PC-3 (cell line): ENCODE data around the gene VSIG10. TPM values are rescaled to one million over a fixed set of nuclear protein-coding genes. Genes with fewer than 3 reads are reported as not detected.
"Not testable (repeated sequence)": the region's sequence is repeated elsewhere in the genome, so short reads cannot be mapped to it uniquely, and the experiment has no call there.

Experiments used
- ATAC-seq: fragments of 200-7000 bp; cut with Tn5 transposase; 2 replicates; pipeline ENCODE4 v1.9.1; 2020; ENCODE audit warnings: mild to moderate bottlenecking, moderate library complexity
- BruUV-seq: library from RNA; stranded (reverse); fragments of 400-500 nt; replicated peaks from 2 replicates; lab custom pipeline; 2021; lab: Mats Ljungman, UMichigan
- CTCF ChIA-PET: fragments of 300-600 bp; sonication (Branson Sonifier 250); formaldehyde crosslinking; loops from one replicate; lab custom pipeline; 2022; ENCODE audit warnings: antibody characterized with exemption; lab: Charles Lee
- POLR2A ChIA-PET: fragments of 300-600 bp; sonication (Branson Sonifier 250); formaldehyde crosslinking; loops from one replicate; lab custom pipeline; 2022; ENCODE audit warnings: antibody characterized with exemption; ENCODE audit not compliant: unreplicated experiment; lab: Charles Lee
- DNase-seq: peaks from one replicate; pipeline ENCODE4 v3.0.0-alpha.2; 2015
- H2AFZ ChIP-seq: fragments of 300-600 bp; sonication (generic); 2 replicates; pipeline ENCODE4 v1.6.0; 2016; ENCODE audit warnings: antibody characterized with exemption, low read length
- H3F3A ChIP-seq: fragments of 300-600 bp; sonication (generic); one replicate; pipeline ENCODE4 v1.6.0; 2017; ENCODE audit warnings: antibody characterized with exemption, low read length, control low read depth, mild to moderate bottlenecking; ENCODE audit not compliant: unreplicated experiment
- H3K27ac ChIP-seq: fragments of 300-600 bp; sonication (generic); 2 replicates; pipeline ENCODE4 v1.5.1; 2016; ENCODE audit warnings: mild to moderate bottlenecking, low read length
- H3K27me3 ChIP-seq: fragments of 300-600 bp; sonication (generic); 2 replicates; pipeline ENCODE4 v1.6.1; 2016; ENCODE audit warnings: low read length, mixed read lengths
- H3K36me3 ChIP-seq: fragments of 300-600 bp; sonication (generic); 2 replicates; pipeline ENCODE4 v1.6.1; 2016; ENCODE audit warnings: low read depth, mixed run types, low read length, mixed read lengths
- H3K4me1 ChIP-seq: fragments of 300-600 bp; sonication (generic); 2 replicates; pipeline ENCODE4 v1.5.1; 2016; ENCODE audit warnings: low read length; ENCODE audit not compliant: insufficient read depth
- H3K4me2 ChIP-seq: fragments of 300-600 bp; sonication (generic); 2 replicates; pipeline ENCODE4 v1.6.0; 2016; ENCODE audit warnings: low read length
- H3K4me3 ChIP-seq: fragments of 300-600 bp; sonication (generic); 2 replicates; pipeline ENCODE4 v1.5.1; 2016; ENCODE audit warnings: mild to moderate bottlenecking, low read length, mixed read lengths
- H3K79me2 ChIP-seq: fragments of 300-600 bp; sonication (generic); 2 replicates; pipeline ENCODE4 v1.6.1; 2017; ENCODE audit warnings: low read length, mixed read lengths
- H3K9ac ChIP-seq: fragments of 300-600 bp; sonication (generic); 2 replicates; pipeline ENCODE4 v1.6.0; 2016; ENCODE audit warnings: mild to moderate bottlenecking, low read length
- H3K9me2 ChIP-seq: fragments of 300-600 bp; sonication (generic); replicated peaks from 2 replicates; pipeline ENCODE4 v1.6.1; 2016; ENCODE audit warnings: mixed run types, low read length, mixed read lengths
- H3K9me3 ChIP-seq: fragments of 300-600 bp; sonication (generic); 2 replicates; pipeline ENCODE4 v1.6.1; 2016; ENCODE audit warnings: low read length, mixed read lengths
- H4K20me1 ChIP-seq: fragments of 300-600 bp; sonication (generic); 2 replicates; pipeline ENCODE4 v1.6.1; 2016; ENCODE audit warnings: low read length, mixed read lengths
- CTCF ChIP-seq: fragments of 300-600 bp; sonication (generic); conservative IDR thresholded peaks from 2 replicates; pipeline ENCODE4 v1.5.1; 2017; ENCODE audit warnings: antibody characterized with exemption, low read depth, mild to moderate bottlenecking, low read length
- EZH2 ChIP-seq: fragments of 300-600 bp; sonication (generic); IDR thresholded peaks from one replicate; pipeline ENCODE4 v1.6.1; 2017; ENCODE audit warnings: antibody characterized with exemption, mild to moderate bottlenecking, low read length; ENCODE audit not compliant: unreplicated experiment
- EZH2phosphoT487 ChIP-seq: fragments of 300-600 bp; sonication (generic); IDR thresholded peaks from 2 replicates; pipeline ENCODE4 v1.6.1; 2018; ENCODE audit warnings: mild to moderate bottlenecking, antibody characterized with exemption, low read length, borderline replicate concordance
- intact Hi-C: fragments of 100-400 bp; cut with micrococcal nuclease; formaldehyde crosslinking; loops from 2 replicates; pipeline ENCODE4 v1.9.0; 2023
- total RNA-seq: library from RNA; depleted of rRNA; stranded (reverse); fragments of >200 nt; gene quantifications from 2 replicates; pipeline ENCODE4 v1.2.3, GENCODE V29; 2014

Gene VSIG10
- total RNA-seq, 1 experiment from 2014 or later: 60.8 TPM

- peak within 1 kb of the TSS; percentile 97 for H3K4me3 ChIP-seq
These were observed 32.2 kb upstream of the VSIG10 start, which contains the start of gene PEBP1 for GRCh38 chr12:118135788-118136558. Gene PEBP1, plus strand, starts transcription at chr12:118136124. Its CDS starts 86 bp downstream, at chr12:118136210.

GRCh38 chr12:118129436-118129835 is 25.6 kb upstream of the VSIG10 start:
- H3K9me2 ChIP-seq, H3K9me3 ChIP-seq, DNase-seq, BruUV-seq, H3F3A ChIP-seq, ATAC-seq, H3K27ac ChIP-seq, H3K4me2 ChIP-seq, H3K36me3 ChIP-seq, POLR2A ChIA-PET, H4K20me1 ChIP-seq, H2AFZ ChIP-seq, intact Hi-C loops, H3K27me3 ChIP-seq, H3K79me2 ChIP-seq, CTCF ChIA-PET, H3K9ac ChIP-seq, H3K4me3 ChIP-seq: not testable (repeated sequence)
- peaks cover 11% of the 10 kb centered on the region for H3K4me1 ChIP-seq

More at GRCh38 chr12:118135788-118136558, 32.2 kb upstream of the VSIG10 start, which contains the start of gene PEBP1:
- H3K27me3 ChIP-seq: no peaks in the 10 kb centered on the region
- BruUV-seq: no TSS peak
- peak within 1 kb of the TSS; percentile 94 for H3K9ac ChIP-seq
- intact Hi-C loops: loop anchor here (2.0 to 5.0 kb wide), 2 partner anchors 31 to 74 kb away; partner anchors contain the start of genes VSIG10 and WSB2
- ATAC-seq (peak; percentile 97), DNase-seq (peak; percentile 95)
- H3F3A ChIP-seq: no peaks in the 10 kb centered on the region
- TF ChIP-seq EZH2 (no peak), EZH2phosphoT487 (peak; percentile 87)
- peak within 1 kb of the TSS; percentile 93 for H3K4me2 ChIP-seq
- H3K9me3 ChIP-seq: no peaks in the 10 kb centered on the region
- H4K20me1 ChIP-seq: peaks cover 14% of the 10 kb centered on the region; the same call in 1 of the 2 replicates
- CTCF ChIA-PET: interaction anchor here (0.5 to 1.1 kb wide), 6 partner anchors 11 to 174 kb away, joined by 3 to 9 read pairs (median 4); no protein-coding TSS in a partner anchor
- H3K9me2 ChIP-seq: no peaks in the 10 kb centered on the region
- H3K79me2 ChIP-seq: peaks cover 46% of the 10 kb centered on the region
- H3K27ac ChIP-seq: 0 out of 2 replicates have a peak within 1 kb of the TSS, but pooled peaks have one; percentile 1
- peaks cover 28% of the 10 kb centered on the region for H3K4me1 ChIP-seq
- H3K36me3 ChIP-seq: peaks cover 22% of the 10 kb centered on the region
- POLR2A ChIA-PET: interaction anchor here (0.5 to 0.6 kb wide), 5 partner anchors 15 to 1722 kb away, joined by 3 to 5 read pairs (median 3); no protein-coding TSS in a partner anchor
- H2AFZ ChIP-seq: peak within 1 kb of the TSS; percentile 99

GRCh38 chr12:118127867-118128266 is 24.1 kb upstream of the VSIG10 start:
- no peaks in the 10 kb centered on the region for H3K27me3 ChIP-seq
- TF ChIP-seq CTCF: no peak
- TF ChIP-seq EZH2phosphoT487: no peak
- no peak for TF ChIP-seq EZH2
- H3K9me3 ChIP-seq: no peaks in the 10 kb centered on the region
- H3F3A ChIP-seq: no peaks in the 10 kb centered on the region
- H3K27ac ChIP-seq: no peak overlapping the region
- no peak overlapping the region for H3K4me2 ChIP-seq
- ChIA-PET CTCF (no interaction called here), POLR2A (no interaction called here)
- no peaks in the 10 kb centered on the region for H4K20me1 ChIP-seq
- no peak overlapping the region for H3K4me3 ChIP-seq
- DNase-seq: no peak
- peaks cover 11% of the 10 kb centered on the region for H3K4me1 ChIP-seq
- no peak for ATAC-seq
- no peak overlapping the region for H2AFZ ChIP-seq
- no peaks in the 10 kb centered on the region for H3K36me3 ChIP-seq
- H3K9me2 ChIP-seq: no peaks in the 10 kb centered on the region
- H3K79me2 ChIP-seq: no peaks in the 10 kb centered on the region
- BruUV-seq: no TSS peak
- intact Hi-C loops: no loop called here
- H3K9ac ChIP-seq: no peak overlapping the region
